ENCODE measurements around the gene SLC37A1. TPM values are rescaled to one million over a fixed set of nuclear protein-coding genes. Genes with fewer than 3 reads are reported as not detected.

SLC37A1 gene
- total and polyA plus RNA-seq, 2 of the 13 experiments (the other 11 are each of a cell fraction or from before 2014, with no cell fraction given) = 0.22 to 0.40 TPM

- FAIRE-seq = no peak
Measured at GRCh38 chr21:42553435-42553834, 39.8 kb downstream of the SLC37A1 start.

GRCh38 chr21:42554251-42554961 is 40.8 kb downstream of the SLC37A1 start:
- TF ChIP-seq ELF3 (CRISPR knock-in tag; IDR thresholded peaks at IDR 0.05) = no peak
- H3K79me2 ChIP-seq (ENCODE audit: insufficient read depth, low read length) = no peaks in the 10 kb centered on the region
- DNase-seq (ENCODE audit: low spot score) (no peak), ATAC-seq (no peak), FAIRE-seq (no peak)
- no peak overlapping the region for H3K27ac ChIP-seq (ENCODE audit: extremely low read length, insufficient read depth, low read length)
- no peak overlapping the region for H3K4me2 ChIP-seq (ENCODE audit: low read depth, low read length)
- intact Hi-C loops (cut with micrococcal nuclease; ENCODE audit: unreplicated experiment) = no loop called here
- H3K27me3 ChIP-seq (ENCODE audit: control insufficient read depth in 1 of 2, insufficient read depth in 2 of 2, low read length in 2 of 2) = no peaks in the 10 kb centered on the region; a peak in 2 of 5 replicates
- H3K36me3 ChIP-seq (replicated peaks in 1 of 2; ENCODE audit: control insufficient read depth in 1 of 2, insufficient read depth in 2 of 2, low read length in 2 of 2) = no peaks in the 10 kb centered on the region
- no peak overlapping the region for H3K9ac ChIP-seq (ENCODE audit: insufficient read depth, low read depth, low read length)
- 68% methylated on average over 13 of the region's 13 CpGs for WGBS (ENCODE audit: low lambda C conversion rate)
- CTCF ChIA-PET (ENCODE audit: low intra/inter-chr PET ratio, low total read pairs) = no interaction called here
- BruUV-seq (replicated peaks) = no TSS peak
- POLR2A ChIA-PET = interaction anchor here (0.7 kb wide), 1 partner anchor 414 kb away, joined by 3 read pairs; no protein-coding TSS in a partner anchor
- in situ Hi-C loops (cut with HindIII; ENCODE audit: extremely low pct_ligation_motif_present, low pct_unique_long_range_greater_than_20kb) = no loop called here
- H3K4me1 ChIP-seq (ENCODE audit: insufficient read depth, low read length) = peaks cover 6% of the 10 kb centered on the region
- H3K4me3 ChIP-seq (replicated peaks in 1 of 3; ENCODE audit: insufficient read depth in 1 of 3, low read depth in 2 of 3, low read length in 3 of 3) = no peak overlapping the region
- H3K9me3 ChIP-seq (ENCODE audit: low read length) = no peaks in the 10 kb centered on the region
- H2AFZ ChIP-seq (ENCODE audit: low read length) = no peak overlapping the region
- H4K20me1 ChIP-seq (ENCODE audit: insufficient read depth, low read length) = no peaks in the 10 kb centered on the region

More at GRCh38 chr21:42553435-42553834, 39.8 kb downstream of the SLC37A1 start:
- Histone ChIP-seq H3K79me2 (ENCODE audit: insufficient read depth, low read length) (no peaks in the 10 kb centered on the region), H4K20me1 (ENCODE audit: insufficient read depth, low read length) (no peaks in the 10 kb centered on the region), H2AFZ (ENCODE audit: low read length) (no peak overlapping the region), H3K9me3 (ENCODE audit: low read length) (no peaks in the 10 kb centered on the region), H3K27me3 (ENCODE audit: control insufficient read depth in 1 of 2, insufficient read depth in 2 of 2, low read length in 2 of 2) (no peaks in the 10 kb centered on the region; a peak in 2 of 5 replicates), H3K4me1 (ENCODE audit: insufficient read depth, low read length) (no peaks in the 10 kb centered on the region), H3K4me2 (ENCODE audit: low read depth, low read length) (no peak overlapping the region), H3K4me3 (replicated peaks in 1 of 3; ENCODE audit: insufficient read depth in 1 of 3, low read depth in 2 of 3, low read length in 3 of 3) (no peak overlapping the region), H3K9ac (ENCODE audit: insufficient read depth, low read depth, low read length) (no peak overlapping the region), H3K27ac (ENCODE audit: extremely low read length, insufficient read depth, low read length) (no peak overlapping the region), H3K36me3 (replicated peaks in 1 of 2; ENCODE audit: control insufficient read depth in 1 of 2, insufficient read depth in 2 of 2, low read length in 2 of 2) (no peaks in the 10 kb centered on the region)
- TF ChIP-seq ZFX (CRISPR knock-in tag; IDR thresholded peaks at IDR 0.05; ENCODE audit: low read depth) (no peak), ZFP37 (CRISPR knock-in tag; IDR thresholded peaks at IDR 0.05; ENCODE audit: borderline replicate concordance) (no peak), AKAP8 (CRISPR knock-in tag; IDR thresholded peaks at IDR 0.05) (no peak), SNRNP70 (IDR thresholded peaks at IDR 0.05; ENCODE audit: low read depth, low read length) (no peak), ZNF296 (CRISPR knock-in tag; conservative IDR thresholded peaks at IDR 0.05) (no peak), DDIT3 (CRISPR knock-in tag; IDR thresholded peaks at IDR 0.05) (no peak), KDM5A (IDR thresholded peaks at IDR 0.05; ENCODE audit: borderline replicate concordance, low read length) (no peak), EP300 (IDR thresholded peaks at IDR 0.05; ENCODE audit: low read depth in 2 of 2, low read length in 2 of 2) (no peak), EP300 (CRISPR knock-in tag; IDR thresholded peaks at IDR 0.05; ENCODE audit: borderline replicate concordance) (no peak)
- ATAC-seq (no peak), DNase-seq (ENCODE audit: low spot score) (no peak)
- ChIA-PET CTCF (ENCODE audit: low intra/inter-chr PET ratio, low total read pairs) (no interaction called here), POLR2A (no interaction called here)
- BruUV-seq (replicated peaks) = no TSS peak
- 25% methylated on average over 3 of the region's 3 CpGs for WGBS (ENCODE audit: low lambda C conversion rate)
- intact Hi-C loops (cut with micrococcal nuclease; ENCODE audit: unreplicated experiment) (no loop called here), in situ Hi-C loops (cut with HindIII; ENCODE audit: extremely low pct_ligation_motif_present, low pct_unique_long_range_greater_than_20kb) (no loop called here)

All from HepG2 (cell line).